Cardiac septum (tissue), 1 donor: Measurements from ENCODE around the gene ANKRD33. TPM values are rescaled to one million over a fixed set of nuclear protein-coding genes. Genes with fewer than 3 reads are reported as not detected.

ENCODE experiments used
- DNase-seq: peaks from one replicate; pipeline ENCODE4 v3.0.0-alpha.2; 2020; ENCODE audit warnings: low spot score
- intact Hi-C: fragments of 100-400 bp; cut with DNase I; formaldehyde crosslinking; loops from one replicate; pipeline ENCODE4 v1.14.0; 2022
- total RNA-seq: library from RNA; stranded (reverse); fragmentation: NEBNext Ultra II Directional; extraction: Animal tissue kit (Norgen Biotek cat#: 25700); gene quantifications from one replicate; pipeline ENCODE4 v1.2.1, GENCODE V29; 2021
- donor health status: DM: no; HTN: no; CAD: no.

ANKRD33 gene
- total RNA-seq, 1 donor from 2014 or later: not detected

GRCh38 chr12:51925346-51926063 is 37.6 kb downstream of the ANKRD33 start:
- DNase-seq: no peak
- intact Hi-C loops: no loop called here

GRCh38 chr12:51926064-51926632 is 38.2 kb downstream of the ANKRD33 start:
- intact Hi-C loops: no loop called here
- DNase-seq: peak; percentile 50

- intact Hi-C loops: no loop called here
- peak; percentile 39 for DNase-seq
Observed at GRCh38 chr12:51926718-51927117, 38.8 kb downstream of the ANKRD33 start.

DNA sequence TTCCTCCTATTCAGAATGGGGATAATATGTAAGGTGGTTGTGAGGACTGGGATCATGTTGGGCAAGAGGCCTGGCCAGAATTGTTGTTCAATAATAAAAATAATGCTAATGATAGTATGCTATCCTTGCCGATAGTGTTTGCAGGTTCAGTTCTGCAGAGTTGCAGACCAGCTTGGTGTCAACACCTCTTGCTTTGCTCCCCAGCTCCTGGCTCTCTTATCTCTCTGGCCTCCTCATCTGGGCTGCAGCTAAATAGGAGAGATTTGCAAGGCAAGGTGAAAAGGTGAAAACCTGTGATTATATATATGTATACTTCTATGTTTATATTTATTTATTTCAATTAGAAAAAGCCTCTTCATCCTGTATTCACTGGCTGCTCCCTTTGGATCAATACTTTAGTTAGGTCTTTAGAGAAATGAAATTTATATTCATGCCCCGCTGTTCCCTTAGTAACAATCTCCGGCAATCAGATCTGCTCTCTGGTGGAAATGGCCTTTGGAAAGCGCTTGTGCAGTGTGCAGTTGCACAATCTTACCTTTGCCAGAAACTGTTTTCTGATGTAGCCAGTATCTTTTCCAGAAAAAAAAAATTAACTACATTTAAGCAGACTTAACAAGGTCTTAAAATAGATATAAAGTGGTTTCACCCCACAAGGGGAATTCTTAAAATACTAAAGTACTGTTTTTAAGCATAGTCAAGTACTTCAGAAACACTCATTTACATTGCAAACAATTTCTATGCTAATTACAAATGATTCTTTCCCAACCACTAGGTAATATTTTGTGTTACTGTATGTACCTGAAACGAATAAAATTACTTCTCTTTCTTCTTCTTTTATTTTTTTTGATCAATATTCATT is 44.5 kb downstream of the ANKRD33 start:
- intact Hi-C loops: no loop called here

GRCh38 chr12:51934080-51934479 is 46.2 kb downstream of the ANKRD33 start:
- intact Hi-C loops: no loop called here

More for the DNA sequence above, 44.5 kb downstream of the ANKRD33 start:
- DNase-seq: peak; percentile 10

GRCh38 chr12:51937926-51938325 is 50.0 kb downstream of the ANKRD33 start:
- DNase-seq: peak; percentile 27
- intact Hi-C loops: no loop called here

More at GRCh38 chr12:51934080-51934479, 46.2 kb downstream of the ANKRD33 start:
- peak; percentile 29 for DNase-seq

DNA sequence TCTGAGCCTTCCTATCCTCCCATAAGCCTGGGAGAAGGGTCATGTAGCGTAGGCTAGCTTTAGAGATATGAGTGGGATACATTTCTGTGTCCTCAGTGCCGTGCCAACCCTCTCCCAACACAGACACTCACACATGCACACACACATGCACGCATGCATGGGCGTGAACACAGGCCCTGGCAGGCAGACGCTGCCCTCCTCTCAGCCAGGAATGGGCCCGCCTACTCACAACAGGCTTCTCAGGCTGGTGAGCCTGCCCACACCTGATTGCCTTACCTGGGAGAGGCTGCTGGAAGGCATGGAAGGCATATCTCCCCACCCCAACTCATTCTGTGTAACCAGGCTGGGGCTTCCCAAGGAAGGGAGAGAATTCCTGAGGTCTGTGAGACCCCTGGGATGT is 50.8 kb downstream of the ANKRD33 start:
- DNase-seq: peak; percentile 47
- intact Hi-C loops: no loop called here

GRCh38 chr12:51941011-51941581 is 53.2 kb downstream of the ANKRD33 start:
- no peak for DNase-seq
- intact Hi-C loops: no loop called here

Other genes starting within 250 kb of the ANKRD33 start
- gene FIGNL2, start 39.4 kb upstream of the ANKRD33 start, total RNA-seq: 0.32 TPM
- 31.1 TPM for gene ACVRL1, start 19.4 kb downstream of the ANKRD33 start, total RNA-seq
- gene ACVR1B, start 63.6 kb downstream of the ANKRD33 start, total RNA-seq: 9.3 TPM
- gene TAMALIN, start 118.8 kb downstream of the ANKRD33 start, total RNA-seq: 27.5 TPM
- 76.3 TPM for gene NR4A1, start 163.3 kb downstream of the ANKRD33 start, total RNA-seq
- 23.2 TPM for gene ATG101, start 181.9 kb downstream of the ANKRD33 start, total RNA-seq
- gene SMIM41, start 191.6 kb downstream of the ANKRD33 start, total RNA-seq: not detected